Measurements from ENCODE around the gene JARID2. TPM values are rescaled to one million over a fixed set of nuclear protein-coding genes. Genes with fewer than 3 reads are reported as not detected.

Gene JARID2
- polyA plus RNA-seq, 1 of the 3 experiments (the other 2 are of a cell fraction): 3.4 TPM

DNA sequence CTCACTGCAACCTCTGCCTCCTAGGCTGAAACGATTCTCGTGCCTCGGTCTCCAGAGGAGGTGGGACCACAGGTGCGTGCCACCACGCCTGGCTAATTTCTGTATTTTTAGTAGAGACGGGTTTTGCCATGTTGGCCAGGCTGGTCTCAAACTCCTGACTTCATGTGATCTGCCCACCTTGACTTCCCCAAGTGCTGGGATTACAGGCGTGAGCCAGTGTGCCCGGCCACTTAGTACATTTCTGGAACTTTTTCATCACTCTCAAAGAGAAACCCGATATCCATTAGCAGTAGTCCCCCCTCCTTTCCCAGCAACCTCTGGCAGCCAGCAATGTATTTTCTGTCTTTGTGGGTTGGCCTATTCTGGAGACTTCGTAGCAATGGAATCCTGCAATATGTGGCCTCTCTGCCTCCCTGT is 109.8 kb downstream of the JARID2 start:
- Histone ChIP-seq H3K79me2 (ENCODE audit: insufficient read depth) (peaks cover 12% of the 10 kb centered on the region; the same call in 1 of the 2 replicates), H3K36me3 (replicated peaks in 1 of 2; ENCODE audit: control insufficient read depth in 1 of 2, insufficient read depth in 2 of 2, low read length in 1 of 2) (no peaks in the 10 kb centered on the region), H2AFZ (ENCODE audit: low read depth) (no peak overlapping the region), H3K27ac (ENCODE audit: low read depth in 2 of 2, low read length in 1 of 2) (no peak overlapping the region), H3K4me3 (ENCODE audit: low read depth in 2 of 2, low read length in 1 of 2) (no peak overlapping the region), H3K9me3 (no peaks in the 10 kb centered on the region), H4K20me1 (ENCODE audit: insufficient read depth) (peaks cover 12% of the 10 kb centered on the region), H3F3A (replicated peaks; ENCODE audit: insufficient read depth) (peaks cover 6% of the 10 kb centered on the region), H3K9me2 (no peaks in the 10 kb centered on the region), H3K4me1 (ENCODE audit: control insufficient read depth in 1 of 2, insufficient read depth in 2 of 2, low read depth in 1 of 2, low read length in 1 of 2) (peaks cover 0 to 19% of the 10 kb centered on the region in 2 experiments; a peak in 3 of 4 replicates), H3K27me3 (ENCODE audit: insufficient read depth) (no peaks in the 10 kb centered on the region), H3K4me2 (no peak overlapping the region), H3K9ac (no peak overlapping the region)
- no peak for DNase-seq
- CTCF ChIA-PET: no interaction called here
- POLR2A ChIA-PET: no interaction called here
- TF ChIP-seq, protein P1, sequence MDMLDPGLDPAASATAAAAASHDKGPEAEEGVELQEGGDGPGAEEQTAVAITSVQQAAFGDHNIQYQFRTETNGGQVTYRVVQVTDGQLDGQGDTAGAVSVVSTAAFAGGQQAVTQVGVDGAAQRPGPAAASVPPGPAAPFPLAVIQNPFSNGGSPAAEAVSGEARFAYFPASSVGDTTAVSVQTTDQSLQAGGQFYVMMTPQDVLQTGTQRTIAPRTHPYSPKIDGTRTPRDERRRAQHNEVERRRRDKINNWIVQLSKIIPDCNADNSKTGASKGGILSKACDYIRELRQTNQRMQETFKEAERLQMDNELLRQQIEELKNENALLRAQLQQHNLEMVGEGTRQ (IDR thresholded peaks at IDR 0.05; ENCODE audit: borderline replicate concordance, low read depth, low read length): no peak
- TF ChIP-seq FOSL2 (IDR thresholded peaks at IDR 0.05; ENCODE audit: borderline replicate concordance, low read depth) (no peak), MEF2A (IDR thresholded peaks at IDR 0.05; ENCODE audit: borderline replicate concordance, low read depth) (no peak), NRF1 (IDR thresholded peaks at IDR 0.05; ENCODE audit: low read depth, low read length) (no peak), NFIC (IDR thresholded peaks at IDR 0.05; ENCODE audit: borderline replicate concordance) (no peak), JUND (IDR thresholded peaks at IDR 0.05) (no peak), TEAD4 (IDR thresholded peaks at IDR 0.05; ENCODE audit: borderline replicate concordance, insufficient read depth) (no peak)
- 87% methylated on average over 10 of the region's 10 CpGs for WGBS (ENCODE audit: low lambda C conversion rate)

DNA sequence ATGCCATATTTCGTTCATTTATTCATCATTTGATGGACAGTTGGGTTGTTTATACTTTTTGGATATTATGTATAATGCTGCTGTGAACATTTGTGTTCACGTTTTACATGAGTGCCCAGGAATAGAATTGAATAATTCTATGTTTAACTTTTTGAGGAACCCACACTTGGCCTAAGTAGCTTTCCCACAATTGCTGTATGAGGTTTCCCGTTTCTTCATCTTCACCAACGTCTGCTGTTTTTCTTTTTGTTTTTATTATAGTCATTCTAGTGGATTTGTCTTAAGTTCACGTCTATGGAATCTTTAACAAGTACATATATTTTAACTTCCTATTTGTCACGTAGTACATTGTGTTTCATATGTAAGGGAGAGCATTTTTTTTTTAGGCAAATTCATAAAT is 110.3 kb downstream of the JARID2 start:
- ChIA-PET POLR2A (no interaction called here), CTCF (interaction anchor here (2.0 kb wide), 1 partner anchor 10 kb away, joined by 5 read pairs; no protein-coding TSS in a partner anchor)
- Histone ChIP-seq H3K9me3 (no peaks in the 10 kb centered on the region), H3K4me2 (no peak overlapping the region), H3K79me2 (ENCODE audit: insufficient read depth) (peaks cover 14% of the 10 kb centered on the region; the same call in 1 of the 2 replicates), H3K9ac (no peak overlapping the region), H2AFZ (ENCODE audit: low read depth) (no peak overlapping the region), H3F3A (replicated peaks; ENCODE audit: insufficient read depth) (peaks cover 6% of the 10 kb centered on the region), H3K4me3 (ENCODE audit: low read depth in 2 of 2, low read length in 1 of 2) (no peak overlapping the region), H3K27ac (ENCODE audit: low read depth in 2 of 2, low read length in 1 of 2) (no peak overlapping the region), H3K36me3 (replicated peaks in 1 of 2; ENCODE audit: control insufficient read depth in 1 of 2, insufficient read depth in 2 of 2, low read length in 1 of 2) (no peaks in the 10 kb centered on the region), H3K27me3 (ENCODE audit: insufficient read depth) (no peaks in the 10 kb centered on the region), H3K4me1 (ENCODE audit: control insufficient read depth in 1 of 2, insufficient read depth in 2 of 2, low read depth in 1 of 2, low read length in 1 of 2) (peaks cover 0 to 19% of the 10 kb centered on the region in 2 experiments; a peak in 3 of 4 replicates), H3K9me2 (no peaks in the 10 kb centered on the region), H4K20me1 (ENCODE audit: insufficient read depth) (peaks cover 9% of the 10 kb centered on the region)
- DNase-seq: no peak
- WGBS (ENCODE audit: low lambda C conversion rate): 97% methylated on average over 6 of the region's 6 CpGs
- no peak for TF ChIP-seq NRF1 (IDR thresholded peaks at IDR 0.05; ENCODE audit: low read depth, low read length)
- no peak for TF ChIP-seq GABPA (IDR thresholded peaks at IDR 0.05; ENCODE audit: low read depth)
- no peak for TF ChIP-seq RAD21 (IDR thresholded peaks at IDR 0.05; ENCODE audit: low read length)
- TF ChIP-seq, protein P2, sequence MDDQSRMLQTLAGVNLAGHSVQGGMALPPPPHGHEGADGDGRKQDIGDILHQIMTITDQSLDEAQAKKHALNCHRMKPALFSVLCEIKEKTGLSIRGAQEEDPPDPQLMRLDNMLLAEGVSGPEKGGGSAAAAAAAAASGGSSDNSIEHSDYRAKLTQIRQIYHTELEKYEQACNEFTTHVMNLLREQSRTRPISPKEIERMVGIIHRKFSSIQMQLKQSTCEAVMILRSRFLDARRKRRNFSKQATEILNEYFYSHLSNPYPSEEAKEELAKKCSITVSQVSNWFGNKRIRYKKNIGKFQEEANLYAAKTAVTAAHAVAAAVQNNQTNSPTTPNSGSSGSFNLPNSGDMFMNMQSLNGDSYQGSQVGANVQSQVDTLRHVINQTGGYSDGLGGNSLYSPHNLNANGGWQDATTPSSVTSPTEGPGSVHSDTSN (IDR thresholded peaks at IDR 0.05): no peak
- no peak for TF ChIP-seq FOXJ3 (CRISPR knock-in tag; IDR thresholded peaks at IDR 0.05)
- TF ChIP-seq, protein P3, sequence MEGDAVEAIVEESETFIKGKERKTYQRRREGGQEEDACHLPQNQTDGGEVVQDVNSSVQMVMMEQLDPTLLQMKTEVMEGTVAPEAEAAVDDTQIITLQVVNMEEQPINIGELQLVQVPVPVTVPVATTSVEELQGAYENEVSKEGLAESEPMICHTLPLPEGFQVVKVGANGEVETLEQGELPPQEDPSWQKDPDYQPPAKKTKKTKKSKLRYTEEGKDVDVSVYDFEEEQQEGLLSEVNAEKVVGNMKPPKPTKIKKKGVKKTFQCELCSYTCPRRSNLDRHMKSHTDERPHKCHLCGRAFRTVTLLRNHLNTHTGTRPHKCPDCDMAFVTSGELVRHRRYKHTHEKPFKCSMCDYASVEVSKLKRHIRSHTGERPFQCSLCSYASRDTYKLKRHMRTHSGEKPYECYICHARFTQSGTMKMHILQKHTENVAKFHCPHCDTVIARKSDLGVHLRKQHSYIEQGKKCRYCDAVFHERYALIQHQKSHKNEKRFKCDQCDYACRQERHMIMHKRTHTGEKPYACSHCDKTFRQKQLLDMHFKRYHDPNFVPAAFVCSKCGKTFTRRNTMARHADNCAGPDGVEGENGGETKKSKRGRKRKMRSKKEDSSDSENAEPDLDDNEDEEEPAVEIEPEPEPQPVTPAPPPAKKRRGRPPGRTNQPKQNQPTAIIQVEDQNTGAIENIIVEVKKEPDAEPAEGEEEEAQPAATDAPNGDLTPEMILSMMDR (IDR thresholded peaks at IDR 0.05): no peak
- no peak for TF ChIP-seq MXI1 (IDR thresholded peaks at IDR 0.05; ENCODE audit: low read depth, low read length)
- no peak for TF ChIP-seq POLR2AphosphoS5 (IDR thresholded peaks at IDR 0.05; ENCODE audit: low read depth, low read length)
- TF ChIP-seq TCF12 (IDR thresholded peaks at IDR 0.05): no peak
- TF ChIP-seq RCOR1 (IDR thresholded peaks at IDR 0.05; ENCODE audit: low read length): no peak
- no peak for TF ChIP-seq CHD2 (IDR thresholded peaks at IDR 0.05; ENCODE audit: low read length, partially characterized antibody)
- TF ChIP-seq GATA2 (CRISPR knock-in tag; IDR thresholded peaks at IDR 0.05): no peak
- no peak for TF ChIP-seq NFIC (IDR thresholded peaks at IDR 0.05; ENCODE audit: borderline replicate concordance)

Measured in SK-N-SH (cell line).